Measurements from ENCODE around the gene UNC13C. TPM values are rescaled to one million over a fixed set of nuclear protein-coding genes. Genes with fewer than 3 reads are reported as not detected.

The UNC13C gene
- total RNA-seq, 6 experiments from 2014 or later: not detected

DNA sequence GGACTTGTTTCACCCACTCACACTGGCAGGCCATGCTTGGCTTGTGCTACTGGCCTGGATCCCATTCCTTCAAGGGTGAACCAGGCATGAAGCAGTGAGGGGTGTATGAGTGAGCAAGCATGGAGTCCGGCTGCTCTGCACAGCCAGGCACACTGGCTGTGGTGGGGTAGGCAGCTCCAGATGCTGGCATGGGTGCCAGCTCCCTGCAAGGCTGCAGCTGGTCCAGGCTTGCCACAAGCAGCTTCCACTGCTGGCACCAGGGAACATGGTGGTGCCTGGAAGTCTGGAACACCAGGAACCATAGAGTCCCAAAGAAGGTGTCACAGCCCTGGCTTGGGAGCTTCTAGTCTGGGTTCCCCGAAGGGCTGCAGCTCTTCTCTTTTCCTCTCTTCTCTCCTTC, 395.1 kb downstream of the UNC13C start:
- Histone ChIP-seq H3K4me1 (no peaks in the 10 kb centered on the region), H3K36me3 (no peaks in the 10 kb centered on the region), H3K27ac (no peak overlapping the region), H3K9me3 (no peaks in the 10 kb centered on the region), H3K4me3 (no peak overlapping the region), H3K27me3 (no peaks in the 10 kb centered on the region)
- DNase-seq: no peak
- no peak for ATAC-seq
- TF ChIP-seq CTCF (IDR thresholded peaks at IDR 0.05) (no peak), POLR2A (IDR thresholded peaks at IDR 0.05) (no peak)
- WGBS (ENCODE audit: insufficient coverage, low coverage, low lambda C conversion rate, missing lambda C conversion rate): 55% methylated on average over 2 of the region's 2 CpGs
- intact Hi-C loops (cut with DNase I): no loop called here

DNA sequence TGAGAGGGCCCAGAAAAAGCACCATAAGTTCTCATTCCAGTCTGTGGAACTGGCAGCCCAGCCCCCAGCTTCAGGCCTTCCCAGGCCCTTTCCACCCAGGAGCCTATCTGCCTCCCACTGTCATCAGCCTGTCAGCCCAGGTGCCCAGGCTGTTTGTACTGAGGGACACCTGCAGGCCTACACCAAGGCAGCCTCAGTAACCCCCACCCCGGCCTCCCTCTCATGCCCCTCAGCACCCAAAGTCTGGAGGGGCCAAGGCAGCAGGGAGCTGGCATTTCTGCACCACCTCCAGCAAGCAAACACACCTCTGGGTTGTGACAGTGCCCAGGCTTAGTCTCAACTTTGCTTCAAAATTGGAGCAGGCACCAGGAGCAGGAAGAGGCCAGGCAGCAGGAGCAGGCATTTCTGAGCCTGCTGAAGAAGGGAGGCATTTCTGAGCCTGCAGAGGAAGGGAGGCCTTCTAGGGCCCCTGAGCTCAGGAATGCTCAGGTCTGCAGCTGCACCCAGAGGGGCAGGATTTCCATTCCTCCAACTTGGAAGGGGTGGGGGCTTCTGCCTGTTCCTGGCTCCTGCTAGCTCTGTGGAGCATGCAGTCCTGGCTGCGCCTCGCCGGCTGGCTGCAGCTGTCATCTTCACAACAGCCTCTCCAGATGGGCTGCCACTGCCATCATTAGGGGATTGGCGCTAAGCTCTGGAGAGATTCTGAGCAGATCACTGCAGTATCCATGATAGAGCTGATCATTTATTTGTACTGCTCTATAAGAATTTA, 396.1 kb downstream of the UNC13C start:
- Histone ChIP-seq H3K27me3 (no peaks in the 10 kb centered on the region), H3K27ac (no peak overlapping the region), H3K36me3 (no peaks in the 10 kb centered on the region), H3K9me3 (no peaks in the 10 kb centered on the region), H3K4me1 (no peaks in the 10 kb centered on the region), H3K4me3 (no peak overlapping the region)
- no CpG with 5 or more reads among the region's 5 CpGs for WGBS (ENCODE audit: insufficient coverage, low coverage, low lambda C conversion rate, missing lambda C conversion rate)
- intact Hi-C loops (cut with DNase I): no loop called here
- peak in 1 of 3 donors; percentile 47 for DNase-seq
- TF ChIP-seq POLR2A (IDR thresholded peaks at IDR 0.05) (no peak), CTCF (IDR thresholded peaks at IDR 0.05) (no peak)
- ATAC-seq: no peak

GRCh38 chr15:54387799-54388198, 409.6 kb downstream of the UNC13C start:
- 56% methylated on average over 1 of the region's 1 CpG for WGBS (ENCODE audit: insufficient coverage, low coverage, low lambda C conversion rate, missing lambda C conversion rate)
- Histone ChIP-seq H3K4me3 (no peak overlapping the region), H3K9me3 (no peaks in the 10 kb centered on the region), H3K27ac (no peak overlapping the region), H3K27me3 (no peaks in the 10 kb centered on the region), H3K4me1 (no peaks in the 10 kb centered on the region), H3K36me3 (no peaks in the 10 kb centered on the region)
- no peak for TF ChIP-seq POLR2A (IDR thresholded peaks at IDR 0.05)
- no peak for TF ChIP-seq CTCF (IDR thresholded peaks at IDR 0.05)
- intact Hi-C loops (cut with DNase I): no loop called here
- DNase-seq (no peak), ATAC-seq (no peak)

- no peaks in the 10 kb centered on the region for H3K9me3 ChIP-seq
- no peak for ATAC-seq
- H3K4me1 ChIP-seq: no peaks in the 10 kb centered on the region
- H3K4me3 ChIP-seq: no peak overlapping the region
- TF ChIP-seq CTCF (IDR thresholded peaks at IDR 0.05) (no peak), POLR2A (IDR thresholded peaks at IDR 0.05) (no peak)
- intact Hi-C loops (cut with DNase I): no loop called here
- DNase-seq: no peak
- no peak overlapping the region for H3K27ac ChIP-seq
- H3K27me3 ChIP-seq: no peaks in the 10 kb centered on the region
- H3K36me3 ChIP-seq: no peaks in the 10 kb centered on the region
- WGBS (ENCODE audit: insufficient coverage, low coverage, low lambda C conversion rate, missing lambda C conversion rate): 28% methylated on average over 1 of the region's 1 CpG
These were observed 410.5 kb downstream of the UNC13C start for GRCh38 chr15:54388746-54389145.
